Fibroblast of the conjunctiva (primary cell): Measurements from ENCODE around the gene KAT6B.
"Not testable (repeated sequence)": the region's sequence is repeated elsewhere in the genome, so short reads cannot be mapped to it uniquely, and the experiment has no call there.

Experiments used
- DNase-seq: peaks from one replicate; pipeline ENCODE4 v3.0.0-alpha.2; 2010; ENCODE audit warnings: low read depth

Gene KAT6B

GRCh38 chr10:75037171-75038153 is 211.1 kb downstream of the KAT6B start:
- no peak for DNase-seq

- no peak for DNase-seq
Measured at GRCh38 chr10:75038335-75038734, 211.9 kb downstream of the KAT6B start.

GRCh38 chr10:75040576-75040975 is 214.2 kb downstream of the KAT6B start:
- no peak for DNase-seq

DNA sequence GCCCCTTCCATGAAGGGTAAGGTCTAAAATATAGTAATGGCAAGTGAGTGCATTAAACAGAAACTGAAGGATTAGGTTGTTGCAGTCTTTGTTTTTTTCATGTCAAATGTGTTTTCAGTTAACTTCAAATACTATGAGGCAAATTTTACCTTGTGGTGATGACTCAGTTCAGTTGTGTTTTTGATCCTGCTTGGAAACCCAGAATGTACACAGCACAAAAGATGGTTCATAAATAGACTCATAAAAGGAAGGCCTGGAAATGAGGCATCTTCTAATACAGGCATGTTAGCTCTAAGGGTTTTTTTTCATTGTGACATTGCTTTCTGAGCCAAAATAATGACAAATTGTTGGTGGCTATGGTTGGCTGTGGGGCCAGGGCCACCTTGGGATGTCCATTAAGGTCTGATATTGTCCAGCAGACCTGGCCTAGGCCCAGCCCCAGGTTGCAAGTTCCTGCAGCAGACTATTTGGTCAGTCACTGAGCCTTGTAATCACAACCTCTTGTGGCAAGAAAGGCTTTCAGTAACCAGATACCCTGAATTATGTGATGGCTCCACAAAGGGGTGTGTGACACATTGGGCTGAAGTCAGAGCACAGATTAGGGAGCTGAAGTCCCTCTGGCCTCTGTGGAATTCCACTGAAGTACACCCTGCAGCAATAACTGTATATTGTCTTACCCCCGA is 216.0 kb downstream of the KAT6B start:
- DNase-seq = peak; percentile 65

DNA sequence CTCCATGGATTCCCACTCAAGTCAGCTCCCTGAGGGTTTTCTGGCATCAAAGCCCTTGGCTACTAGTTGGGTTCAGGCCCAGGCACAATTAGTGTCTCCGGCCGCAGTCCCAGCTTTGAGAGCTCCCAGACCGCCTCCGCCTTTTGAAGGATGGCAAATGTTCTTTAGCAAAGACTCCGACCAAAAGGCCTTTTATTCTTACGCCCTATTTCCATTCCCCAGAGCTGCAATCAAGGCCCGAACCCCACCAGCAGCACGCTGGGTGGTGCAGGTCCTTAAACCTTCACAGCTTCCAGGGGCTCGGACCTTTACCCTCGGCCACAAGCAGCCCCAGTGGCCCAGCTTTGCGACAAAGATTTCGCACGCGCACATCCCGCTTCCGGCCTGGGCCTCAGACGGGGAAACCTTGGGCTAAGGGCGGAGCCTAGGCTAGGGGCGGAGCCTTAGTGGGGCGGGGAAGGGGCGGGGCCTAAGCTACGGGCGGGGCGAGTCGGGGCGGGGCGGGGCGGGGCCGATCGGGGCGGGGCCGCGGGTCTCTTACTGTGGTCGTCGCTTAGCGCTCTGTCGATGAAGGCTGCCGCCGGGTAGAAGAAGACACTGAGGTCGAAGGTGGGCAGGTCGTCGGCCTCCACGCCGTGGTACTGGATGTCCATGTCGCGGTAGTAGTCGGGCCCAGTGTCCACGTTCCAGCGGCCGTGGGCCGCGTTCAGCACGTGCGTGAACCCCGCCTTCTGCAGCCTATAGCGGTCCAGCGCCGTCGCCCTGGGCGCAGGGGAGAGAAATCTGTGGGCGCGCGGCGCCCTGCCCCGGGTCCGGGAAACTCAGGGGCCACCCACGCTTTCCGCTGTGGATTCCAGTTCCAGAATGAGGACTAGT is 217.1 kb downstream of the KAT6B start:
- DNase-seq = no peak

GRCh38 chr10:75048669-75049098 is 222.3 kb downstream of the KAT6B start:
- DNase-seq = peak; percentile 38

- DNase-seq = no peak
Measured at GRCh38 chr10:75049316-75050148, 223.1 kb downstream of the KAT6B start.

DNA sequence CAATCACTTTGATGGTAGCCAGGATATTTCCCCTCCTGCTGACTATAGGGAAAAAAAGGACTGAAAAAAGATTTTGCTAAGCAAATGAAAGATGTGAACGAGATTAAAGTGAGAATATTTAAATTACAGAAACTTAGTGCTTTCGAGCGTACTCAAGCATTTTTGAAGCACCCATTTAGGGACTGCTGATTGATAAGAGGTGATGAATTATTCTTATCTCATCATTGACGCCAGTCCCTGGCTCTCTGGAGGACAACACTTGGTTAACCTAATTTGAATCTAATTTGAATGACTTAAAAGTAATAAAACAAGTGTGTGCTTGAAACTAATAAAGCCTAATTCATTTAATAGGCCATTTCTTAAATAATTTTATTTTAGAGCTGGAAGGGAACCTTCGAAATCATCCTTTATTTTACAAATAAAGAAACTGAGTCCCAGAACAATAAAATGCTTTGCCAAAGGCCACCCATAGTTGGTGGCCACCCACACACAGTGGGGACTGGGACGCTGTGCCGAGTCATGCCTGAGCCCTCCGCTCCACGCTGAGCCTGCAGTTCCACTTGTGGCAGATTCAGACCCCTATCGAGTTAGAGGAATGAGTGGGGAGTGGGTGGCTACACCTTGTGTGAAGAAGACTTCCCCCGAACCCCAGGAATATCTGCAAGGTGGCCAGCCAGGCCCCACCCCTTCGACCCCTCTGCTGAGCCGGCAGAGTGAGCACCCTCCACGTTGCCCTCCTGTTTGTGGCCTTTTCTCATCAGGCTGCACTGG is 223.9 kb downstream of the KAT6B start:
- no peak for DNase-seq

GRCh38 chr10:75051308-75051707 is 224.9 kb downstream of the KAT6B start:
- no peak for DNase-seq

DNA sequence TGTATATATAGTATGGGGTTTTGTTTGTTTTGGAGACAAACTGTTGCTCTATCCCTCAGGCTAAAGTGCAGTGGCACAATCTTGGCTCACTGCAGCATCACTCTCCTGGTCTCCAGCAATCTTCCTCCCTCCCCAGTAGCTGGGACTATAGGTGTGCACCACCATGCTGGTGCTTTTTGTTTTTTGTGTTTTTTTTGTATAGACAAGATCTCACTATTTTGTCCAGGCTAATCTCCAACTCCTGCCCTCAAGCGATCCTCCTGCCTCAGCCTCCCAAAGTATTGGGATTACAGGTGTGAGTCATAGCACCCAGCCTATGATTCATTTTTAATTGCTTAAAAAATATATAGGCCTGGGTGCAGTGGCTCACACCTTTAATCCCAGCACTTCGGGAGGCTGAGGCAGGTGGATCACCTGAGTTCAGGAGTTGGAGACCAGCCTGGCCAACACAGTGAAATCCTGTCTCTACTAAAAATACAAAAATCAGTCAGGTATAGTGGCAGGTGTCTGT is 229.6 kb downstream of the KAT6B start:
- not testable (repeated sequence) for DNase-seq

- no peak for DNase-seq
Measured at GRCh38 chr10:75057680-75058079, 231.3 kb downstream of the KAT6B start.

GRCh38 chr10:75058161-75058560 is 231.8 kb downstream of the KAT6B start:
- no peak for DNase-seq

GRCh38 chr10:75061709-75062505 is 235.5 kb downstream of the KAT6B start:
- no peak for DNase-seq

DNA sequence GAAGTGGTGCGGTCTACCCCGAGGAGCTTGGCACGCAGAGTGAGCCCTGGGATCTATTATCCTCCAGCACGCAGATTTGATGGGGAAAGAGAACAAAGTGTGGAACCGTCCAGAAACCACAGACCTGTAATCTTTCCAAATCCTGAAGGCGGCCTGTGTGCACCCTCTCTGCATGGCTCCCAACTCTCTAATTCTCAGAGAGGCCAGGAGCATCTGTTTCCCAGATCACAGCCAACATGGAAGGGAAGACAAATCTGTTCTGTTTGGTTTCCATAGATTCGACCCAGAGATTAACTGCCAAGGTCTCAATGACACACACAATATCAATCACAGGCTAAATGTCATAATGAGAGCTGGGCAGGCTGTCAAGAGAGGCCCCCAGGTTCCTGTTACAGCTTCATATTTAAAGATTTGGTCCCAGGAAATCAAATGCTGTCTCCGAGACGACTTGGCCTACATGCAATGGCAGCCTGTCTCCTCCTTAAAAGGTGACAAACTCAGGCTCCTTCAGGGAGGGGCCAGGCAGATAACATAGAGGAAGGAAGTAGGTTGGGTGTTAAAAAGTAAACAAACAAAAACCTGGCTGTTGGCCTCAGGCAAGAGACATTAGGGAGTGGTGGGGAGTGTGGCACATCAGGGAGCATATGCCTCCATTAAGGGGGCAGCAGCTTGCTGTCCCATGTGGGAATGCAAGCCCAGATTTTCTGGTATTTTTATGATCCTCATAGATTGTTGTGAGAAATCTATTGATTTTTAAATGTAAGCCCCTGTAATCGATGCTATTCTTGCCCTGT is 236.3 kb downstream of the KAT6B start:
- DNase-seq = peak; percentile 56

GRCh38 chr10:75063461-75064230 is 237.2 kb downstream of the KAT6B start:
- no peak for DNase-seq

GRCh38 chr10:75065076-75065475 is 238.7 kb downstream of the KAT6B start:
- no peak for DNase-seq

DNA sequence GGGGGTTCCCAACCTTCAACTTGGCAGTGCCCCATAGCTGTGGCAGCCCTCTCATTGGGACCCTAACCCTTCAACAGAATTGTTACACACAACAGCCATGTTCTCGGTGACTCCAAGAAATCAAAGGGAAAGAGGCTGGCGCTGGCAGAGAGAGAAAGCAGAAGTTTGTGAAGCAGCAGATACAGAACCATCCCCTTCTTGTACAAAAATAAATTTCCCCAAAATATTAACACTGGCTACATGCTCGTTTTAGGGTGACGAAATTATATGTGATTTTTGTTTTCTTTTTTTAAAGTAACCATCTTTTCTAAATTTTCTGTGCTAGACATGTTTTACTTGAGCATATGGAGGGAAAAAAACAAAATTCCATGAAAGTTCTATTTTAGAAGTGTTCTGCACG is 239.9 kb downstream of the KAT6B start:
- DNase-seq = no peak

GRCh38 chr10:75067272-75067671 is 240.9 kb downstream of the KAT6B start:
- no peak for DNase-seq
